GM12873 (cell line): Measurements from ENCODE around the gene AGAP3.

Experiments
- TF ChIP-seq, protein P1 (sequence below): IDR thresholded peaks from 2 replicates; pipeline ENCODE4 v1.5.1; 2012; ENCODE audit warnings: low read depth, mild to moderate bottlenecking, moderate library complexity, low read length, control low read depth; ENCODE audit not compliant: insufficient read depth; ENCODE audit errors: missing control alignments

The AGAP3 gene

DNA sequence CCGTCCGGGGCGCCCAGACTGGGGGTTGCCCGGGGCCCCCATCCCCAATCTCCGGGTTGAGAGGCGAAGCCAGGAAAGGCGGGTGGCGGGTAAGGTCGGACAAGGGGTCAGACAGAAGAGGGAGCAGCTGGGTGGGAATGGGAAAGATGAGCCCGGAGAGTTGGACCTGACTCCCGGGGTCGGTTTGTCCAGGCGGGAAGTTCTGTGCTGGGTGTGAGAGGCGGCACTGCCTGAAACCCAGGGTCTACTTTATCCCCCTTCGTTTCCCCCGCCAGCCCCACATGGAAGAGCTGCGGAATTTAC lies 26.2 kb upstream of the AGAP3 start:
- TF ChIP-seq, protein P1, sequence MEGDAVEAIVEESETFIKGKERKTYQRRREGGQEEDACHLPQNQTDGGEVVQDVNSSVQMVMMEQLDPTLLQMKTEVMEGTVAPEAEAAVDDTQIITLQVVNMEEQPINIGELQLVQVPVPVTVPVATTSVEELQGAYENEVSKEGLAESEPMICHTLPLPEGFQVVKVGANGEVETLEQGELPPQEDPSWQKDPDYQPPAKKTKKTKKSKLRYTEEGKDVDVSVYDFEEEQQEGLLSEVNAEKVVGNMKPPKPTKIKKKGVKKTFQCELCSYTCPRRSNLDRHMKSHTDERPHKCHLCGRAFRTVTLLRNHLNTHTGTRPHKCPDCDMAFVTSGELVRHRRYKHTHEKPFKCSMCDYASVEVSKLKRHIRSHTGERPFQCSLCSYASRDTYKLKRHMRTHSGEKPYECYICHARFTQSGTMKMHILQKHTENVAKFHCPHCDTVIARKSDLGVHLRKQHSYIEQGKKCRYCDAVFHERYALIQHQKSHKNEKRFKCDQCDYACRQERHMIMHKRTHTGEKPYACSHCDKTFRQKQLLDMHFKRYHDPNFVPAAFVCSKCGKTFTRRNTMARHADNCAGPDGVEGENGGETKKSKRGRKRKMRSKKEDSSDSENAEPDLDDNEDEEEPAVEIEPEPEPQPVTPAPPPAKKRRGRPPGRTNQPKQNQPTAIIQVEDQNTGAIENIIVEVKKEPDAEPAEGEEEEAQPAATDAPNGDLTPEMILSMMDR: no peak

DNA sequence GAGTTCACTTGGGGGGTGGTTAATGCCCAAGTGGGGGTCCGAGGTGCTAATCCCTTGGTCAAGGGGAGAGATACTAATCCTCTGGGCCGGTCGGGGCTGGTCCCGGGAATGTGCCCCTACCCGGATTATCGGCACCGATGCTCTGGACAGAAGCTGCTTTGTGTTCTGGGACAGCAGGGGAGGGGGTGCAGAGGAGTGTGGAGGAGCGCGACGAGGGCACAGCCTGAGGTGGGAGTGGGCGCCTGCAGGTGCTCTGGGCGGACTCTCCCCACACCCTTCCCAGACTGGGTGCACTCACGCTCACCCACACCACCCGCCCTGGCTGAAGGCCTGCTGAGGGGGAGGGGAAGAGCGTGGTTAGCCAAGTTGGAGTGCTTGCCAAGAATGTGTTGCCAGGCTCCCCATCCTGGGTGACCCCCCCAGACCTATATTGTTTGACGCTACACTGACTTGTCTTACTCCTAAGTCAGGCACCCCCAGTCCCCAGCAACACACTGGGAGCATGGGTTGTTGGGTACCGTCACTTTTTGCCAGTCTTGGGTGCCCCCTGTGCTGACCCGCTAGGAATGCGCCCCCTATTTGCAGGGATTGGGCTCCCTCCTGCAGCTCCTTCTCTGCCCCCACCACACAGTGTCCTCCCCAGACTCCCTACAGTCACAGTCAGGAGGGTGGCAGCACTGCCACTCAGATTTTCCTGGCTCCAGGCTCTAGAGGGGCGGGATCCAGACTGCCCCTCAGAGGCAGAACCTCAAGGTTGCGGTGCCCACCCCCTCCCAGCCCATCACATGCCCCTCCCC lies 25.7 kb upstream of the AGAP3 start:
- TF ChIP-seq, protein P1: peak; percentile 25

DNA sequence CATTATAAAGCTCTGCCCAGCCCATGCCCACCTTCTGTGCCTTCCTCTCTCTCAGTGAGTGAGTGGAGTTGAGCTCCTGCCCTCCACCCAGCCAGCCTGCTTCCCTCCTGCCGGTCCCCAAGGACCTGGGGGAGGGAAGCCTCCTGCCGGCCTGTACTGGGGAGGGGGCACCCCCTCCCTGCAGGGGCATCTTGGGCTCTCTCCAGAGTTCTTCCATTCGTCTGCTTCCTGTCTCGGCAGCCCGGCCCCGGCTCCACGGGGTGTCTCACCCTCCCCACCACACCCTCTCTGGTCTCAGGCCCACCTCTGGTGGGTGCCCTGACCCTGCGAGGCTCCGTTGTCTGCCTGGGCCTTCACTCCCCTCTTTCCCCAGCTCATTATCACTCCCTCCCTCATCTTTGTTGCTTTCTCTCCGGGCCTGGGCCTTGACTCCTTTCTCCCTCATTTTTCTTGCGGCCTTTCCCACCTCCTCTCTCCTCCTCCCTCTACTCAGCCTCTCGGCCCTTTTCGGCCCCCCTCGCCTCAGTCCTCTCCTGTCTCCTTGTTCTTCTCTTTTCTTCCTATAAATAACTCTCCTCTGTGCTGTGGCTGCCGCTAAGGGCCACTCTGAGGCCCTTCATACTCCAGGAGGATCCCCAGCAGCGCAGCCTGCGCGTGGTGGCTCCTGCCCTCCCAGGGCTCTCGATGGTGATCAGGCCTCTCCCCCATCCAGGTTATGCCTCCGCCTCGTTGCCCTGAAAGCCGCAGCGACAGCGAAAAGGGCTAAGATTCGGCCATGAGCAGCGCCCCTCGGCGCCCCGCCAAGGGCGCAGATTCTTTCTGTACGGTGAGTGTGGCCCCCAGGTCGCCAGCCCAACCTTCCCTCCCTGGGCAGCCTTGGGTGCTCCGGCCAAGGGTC lies 24.8 kb upstream of the AGAP3 start:
- TF ChIP-seq, protein P1: no peak

DNA sequence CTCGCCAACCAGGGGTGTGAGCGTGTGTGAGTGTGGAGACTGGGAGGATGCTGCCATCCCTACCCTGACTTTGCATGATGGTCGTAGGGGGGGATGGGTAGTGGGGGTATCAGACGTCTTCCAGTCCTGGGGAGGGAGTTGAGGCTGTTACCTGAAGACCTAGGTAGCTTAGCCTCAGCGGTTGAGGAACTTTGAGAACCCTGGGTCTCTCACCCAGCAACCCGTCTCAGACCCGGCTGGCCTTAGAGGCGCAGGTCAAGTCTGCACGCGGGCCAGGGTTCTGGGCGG lies 24.2 kb upstream of the AGAP3 start:
- TF ChIP-seq, protein P1: no peak

DNA sequence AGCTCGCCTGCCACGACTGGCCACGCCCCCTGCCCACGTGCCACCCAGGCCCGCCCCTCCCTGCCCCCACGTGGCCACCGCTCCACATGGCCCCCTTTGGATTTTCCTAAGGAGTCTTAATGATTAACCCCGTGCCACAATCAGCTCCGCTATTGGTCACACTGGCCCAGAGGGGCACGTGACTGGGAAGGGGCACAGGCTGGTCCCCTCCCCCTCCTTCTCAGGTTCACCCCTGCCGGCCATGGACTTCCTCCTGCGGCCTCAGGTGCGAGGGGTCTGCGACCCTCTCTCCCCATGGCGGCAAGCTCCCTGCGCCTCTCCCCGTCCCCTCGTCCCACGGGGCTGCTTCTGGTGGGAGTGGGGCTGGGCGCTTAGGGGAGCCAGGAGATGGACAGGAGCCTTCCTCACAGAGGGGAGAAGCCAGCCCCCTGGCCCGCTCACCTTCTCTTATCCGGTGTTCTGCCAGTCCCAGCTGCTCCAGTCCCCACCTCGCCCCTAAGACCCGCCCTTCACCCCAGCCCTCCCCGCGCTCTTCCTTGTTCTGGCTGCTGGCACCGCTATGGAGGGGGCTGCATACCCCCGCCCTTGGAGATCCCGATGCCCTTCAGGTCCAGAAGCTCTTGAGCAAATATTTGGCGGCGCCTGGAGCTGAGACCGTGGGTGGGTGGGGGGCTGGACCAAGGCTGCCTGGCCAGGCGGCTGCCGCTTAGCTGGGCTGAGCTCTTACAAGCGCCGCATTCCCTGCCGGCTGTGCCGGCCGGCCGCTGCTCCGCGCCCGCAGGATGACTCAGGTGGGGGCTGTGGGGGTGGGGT lies 23.7 kb upstream of the AGAP3 start:
- TF ChIP-seq, protein P1: no peak

DNA sequence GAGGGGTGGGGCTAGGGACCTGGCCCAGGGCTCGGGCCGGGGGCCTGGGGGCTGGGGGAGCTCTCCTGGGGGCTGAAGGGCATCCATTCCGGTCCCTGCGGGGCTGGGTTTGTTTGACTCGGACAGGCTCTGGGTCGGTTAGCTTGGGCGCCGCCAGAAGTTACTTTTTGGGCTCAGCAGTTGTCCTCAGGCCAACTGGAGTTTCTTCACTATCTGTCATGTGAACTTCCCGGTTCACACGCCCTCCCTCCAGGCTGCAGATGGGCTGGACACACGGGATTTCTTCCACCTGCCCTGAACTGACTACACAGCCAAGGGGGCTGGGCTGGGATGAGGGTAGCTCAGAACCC lies 23.1 kb upstream of the AGAP3 start:
- TF ChIP-seq, protein P1: no peak

DNA sequence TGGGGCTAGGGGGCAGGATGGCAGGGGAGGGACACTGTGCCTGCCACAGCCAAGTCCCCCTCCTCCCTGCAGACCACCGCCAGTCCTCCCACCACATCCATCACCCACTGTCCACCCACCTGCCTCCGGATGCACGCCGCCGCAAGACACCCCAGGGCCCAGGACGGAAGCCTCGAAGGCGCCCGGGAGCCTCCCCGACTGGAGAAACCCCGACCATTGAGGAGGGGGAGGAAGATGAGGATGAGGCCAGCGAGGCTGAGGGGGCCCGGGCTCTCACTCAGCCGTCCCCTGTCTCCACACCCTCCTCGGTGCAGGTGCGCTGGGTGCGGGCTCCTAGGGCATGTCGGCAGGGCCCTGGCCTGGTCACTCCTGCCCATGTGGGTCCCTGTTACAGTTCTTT lies 21.8 kb upstream of the AGAP3 start:
- TF ChIP-seq, protein P1: no peak
